GM19455 (cell line): ENCODE results near the gene OBP2A.

Source experiments
- ATAC-seq: cut with Tn5 transposase; IDR thresholded peaks from one replicate; pipeline ENCODE4 v1.9.1; 2021; ENCODE audit not compliant: unreplicated experiment

OBP2A gene

DNA sequence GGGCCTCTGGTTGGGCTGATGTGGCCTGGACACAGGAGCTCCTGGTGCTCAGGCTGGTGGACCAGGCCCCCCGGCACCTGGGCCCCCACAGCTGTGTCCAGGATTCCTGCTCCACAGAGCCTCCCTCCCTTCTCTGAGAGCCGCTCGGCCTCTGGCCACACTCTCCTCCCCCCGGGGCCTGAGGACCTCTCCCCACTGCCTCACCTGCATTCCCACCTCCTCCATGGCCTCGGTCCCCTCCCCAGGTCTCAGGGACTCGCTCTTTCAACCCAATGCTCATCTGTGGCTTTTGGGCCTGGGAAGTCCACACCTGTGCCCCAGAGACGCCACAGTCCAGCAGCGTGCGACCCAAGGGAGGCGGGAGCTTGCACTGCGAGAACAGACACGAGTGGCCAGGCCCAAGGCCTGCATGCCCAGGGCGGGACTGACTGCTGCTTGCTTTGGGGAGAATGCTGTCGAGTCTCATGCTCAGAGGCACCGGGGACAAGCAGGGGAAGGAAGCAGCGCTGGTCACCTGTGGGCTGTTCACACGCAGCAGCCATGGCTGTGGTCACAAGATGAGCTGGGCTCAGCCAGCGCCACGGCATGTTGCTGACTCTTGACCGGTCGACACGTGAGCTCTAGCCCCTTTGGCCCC lies 30.2 kb downstream of the OBP2A start:
- no peak for ATAC-seq

DNA sequence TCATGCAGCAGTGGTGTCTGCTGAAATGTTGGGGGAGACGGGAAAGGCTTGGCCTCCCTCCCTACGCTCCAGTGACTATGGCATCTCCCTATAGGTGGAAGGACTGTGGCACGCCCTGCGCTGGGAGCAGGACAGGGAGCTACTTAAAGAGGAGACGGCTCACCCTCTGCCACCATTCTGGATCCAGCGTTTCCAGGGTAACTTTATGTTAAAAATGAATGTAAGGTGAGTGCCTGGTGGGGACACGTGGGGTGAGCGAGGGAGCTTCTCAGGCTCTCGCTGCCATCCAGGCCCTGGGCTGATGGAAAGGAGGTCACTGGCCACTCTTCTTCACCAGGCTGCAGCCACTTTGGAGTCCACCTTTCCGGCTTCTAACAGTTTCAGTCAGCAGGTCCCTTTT lies 31.3 kb downstream of the OBP2A start:
- no peak for ATAC-seq

DNA sequence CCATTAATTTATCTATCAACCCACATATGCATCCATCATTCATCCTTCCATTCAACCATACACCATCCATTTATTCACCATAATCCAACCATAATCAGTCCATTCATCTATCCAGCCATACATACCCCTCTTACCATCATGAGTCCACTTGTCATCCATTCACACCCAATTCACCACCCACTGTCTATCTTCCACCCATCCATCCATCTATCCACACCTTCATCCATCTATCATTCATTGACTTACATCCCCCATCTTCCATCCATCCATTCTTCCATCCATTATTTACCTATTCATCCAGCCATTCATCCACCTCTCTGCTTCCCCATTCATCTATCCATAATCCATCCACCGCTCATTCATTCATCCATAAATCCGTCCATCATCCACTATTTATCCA lies 33.4 kb downstream of the OBP2A start:
- ATAC-seq, result no peak

DNA sequence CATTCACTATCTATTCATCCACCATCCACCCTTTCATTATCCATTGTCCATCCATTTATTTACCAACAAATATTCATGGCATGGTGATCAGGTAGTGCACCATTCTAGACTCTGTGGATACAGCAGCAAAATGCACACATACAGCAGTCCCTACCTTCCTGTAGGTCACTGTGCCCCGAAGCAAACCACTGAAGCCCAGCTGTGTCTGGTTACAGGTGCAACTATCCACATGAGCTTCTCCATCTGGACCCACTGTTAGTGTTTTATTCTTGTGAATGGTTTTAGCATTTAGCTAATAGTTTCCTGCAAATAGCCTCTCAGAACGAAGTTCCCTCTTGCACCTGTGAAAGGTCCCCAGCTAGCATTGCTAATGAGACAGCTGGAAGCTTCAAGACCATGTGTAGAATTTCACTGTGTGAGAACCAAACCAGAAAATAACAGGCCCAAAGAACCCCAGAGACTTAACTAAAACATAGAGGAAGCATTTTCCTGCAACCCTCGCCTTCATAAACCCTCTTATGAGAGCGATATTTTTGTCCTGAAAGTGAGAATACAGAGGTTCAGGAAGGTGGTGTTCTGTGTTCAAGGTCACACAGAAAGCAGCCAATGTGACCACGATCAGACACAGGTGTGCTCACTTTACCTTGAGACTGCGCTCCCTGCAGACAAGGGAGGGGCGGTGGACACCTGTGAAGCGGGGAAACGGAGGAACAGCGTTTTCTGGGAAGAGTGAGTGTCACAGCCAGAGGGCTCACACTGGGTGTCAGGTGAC lies 34.1 kb downstream of the OBP2A start:
- ATAC-seq, result no peak

DNA sequence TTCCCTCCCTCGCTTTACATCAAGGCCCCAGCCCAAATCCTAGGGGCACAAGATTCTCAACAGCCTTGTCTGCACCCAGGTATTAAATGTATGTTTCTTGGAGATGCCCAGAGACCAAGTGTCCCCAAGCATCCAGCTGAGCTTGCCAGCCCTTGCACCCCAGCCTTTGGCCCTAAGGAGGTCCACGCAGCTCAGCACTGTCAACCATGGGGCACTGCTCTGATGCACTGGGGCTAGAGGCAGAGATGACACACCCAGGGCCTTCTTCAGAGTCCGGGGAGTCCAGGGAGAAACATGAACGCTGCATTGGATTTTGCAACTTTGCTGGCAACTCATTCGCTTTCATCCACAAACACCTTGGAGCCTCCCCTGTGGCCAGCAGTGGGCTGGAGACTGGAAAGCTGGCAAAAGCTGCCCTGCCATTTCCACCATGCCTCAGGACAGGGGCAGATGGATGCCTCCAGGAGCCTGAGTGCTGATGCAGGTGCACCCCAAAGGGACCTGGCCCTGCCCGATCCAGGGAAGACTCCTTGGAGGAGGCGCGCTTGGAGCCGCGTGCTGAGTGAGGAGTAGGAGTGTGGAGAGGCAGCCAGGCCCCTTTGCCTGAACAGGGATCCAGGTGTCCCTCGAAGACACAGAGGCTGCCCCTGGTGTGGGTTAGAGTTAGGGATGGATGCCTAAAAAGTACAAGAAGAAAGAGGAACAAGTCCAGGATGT lies 34.9 kb downstream of the OBP2A start:
- ATAC-seq, result no peak

DNA sequence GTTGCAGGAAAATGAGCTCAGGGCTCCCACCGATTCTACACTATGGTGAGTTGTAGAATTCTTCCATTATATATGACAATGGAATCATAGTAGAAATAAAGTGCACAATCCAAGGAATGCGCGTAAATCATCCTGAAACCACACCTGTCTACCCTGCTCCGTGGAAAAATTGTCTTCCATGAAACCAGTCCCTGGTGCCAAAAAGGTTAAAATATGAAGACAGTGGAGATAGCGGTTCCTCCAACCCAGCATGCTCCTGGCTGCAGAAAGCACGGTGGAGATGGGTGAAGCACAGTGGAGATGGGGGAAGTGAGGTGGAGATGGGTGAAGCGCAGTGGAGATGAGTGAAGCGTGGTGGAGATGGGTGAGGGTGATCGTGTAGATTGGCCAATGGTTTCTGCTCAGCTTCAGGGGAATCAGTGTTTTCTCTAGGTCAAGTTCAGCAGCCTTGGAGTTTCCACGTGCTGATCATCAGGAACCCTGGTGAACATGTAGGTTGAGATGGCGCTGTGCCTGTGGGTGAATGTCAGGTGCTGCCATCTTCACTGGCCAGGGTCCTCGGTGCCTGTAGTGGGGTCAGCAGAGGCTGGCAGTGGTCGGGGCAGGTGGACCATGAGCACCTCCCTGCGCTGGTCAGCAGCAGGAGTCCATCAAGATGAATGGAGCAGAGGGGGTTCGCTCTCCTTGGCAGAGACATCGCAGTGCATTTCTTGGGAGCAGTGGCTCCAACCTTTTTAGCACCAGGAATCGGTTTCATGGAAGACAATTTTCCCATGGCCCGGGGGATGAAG lies 35.9 kb downstream of the OBP2A start:
- ATAC-seq, result no peak

DNA sequence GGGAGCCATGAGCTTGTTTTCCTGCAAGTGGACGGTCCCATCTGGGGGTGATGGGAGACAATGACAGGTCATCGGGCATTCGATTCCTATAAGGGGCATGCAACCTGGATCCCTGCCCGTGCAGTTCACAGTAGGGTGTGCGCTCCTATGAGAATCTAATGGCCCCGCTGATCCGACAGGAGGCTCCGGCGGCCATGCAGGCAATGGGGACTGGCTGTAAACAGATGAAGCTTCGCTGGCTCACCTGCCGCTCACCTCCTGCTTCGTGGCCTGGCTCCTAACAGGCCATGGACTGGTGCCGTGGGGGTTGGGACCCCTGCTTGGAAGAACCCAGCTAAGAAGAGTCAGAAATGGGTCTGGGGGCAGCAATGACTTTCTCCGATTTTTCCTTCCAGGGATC lies 36.6 kb downstream of the OBP2A start:
- ATAC-seq, result no peak

DNA sequence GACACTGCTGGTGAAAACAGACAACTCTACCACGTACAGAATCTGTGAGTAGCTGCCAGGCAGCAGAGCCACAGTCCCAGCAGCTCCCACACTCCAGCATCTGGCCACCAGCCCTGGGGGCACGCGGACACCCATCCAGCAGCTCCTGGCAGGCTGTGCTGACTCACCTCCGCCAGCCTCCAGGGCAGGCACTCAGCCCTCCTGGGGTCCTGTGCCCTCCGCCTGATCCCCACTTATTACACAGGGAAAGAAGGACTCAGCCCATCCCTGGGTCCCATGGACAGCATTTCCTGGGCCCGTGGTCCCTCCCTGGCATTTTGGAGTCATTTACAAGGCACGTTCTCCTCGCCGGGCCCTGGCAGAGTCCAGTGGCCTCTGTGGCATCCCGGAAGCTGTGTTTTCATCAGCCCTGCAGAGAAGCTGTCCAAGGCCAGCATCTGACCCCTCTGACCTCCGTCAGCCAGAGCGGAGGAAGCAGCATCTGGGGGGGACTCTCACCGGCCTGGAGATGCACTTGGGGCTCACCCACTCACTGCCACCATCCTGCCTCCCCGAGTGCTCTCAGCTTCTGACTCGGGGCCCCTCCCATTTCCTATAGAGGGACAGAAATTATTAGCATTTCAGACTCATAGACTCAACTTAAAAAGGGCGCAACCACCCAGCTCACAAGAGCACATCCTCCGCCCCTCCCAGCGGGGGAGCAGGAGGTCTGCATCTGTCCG lies 37.2 kb downstream of the OBP2A start:
- no peak for ATAC-seq

DNA sequence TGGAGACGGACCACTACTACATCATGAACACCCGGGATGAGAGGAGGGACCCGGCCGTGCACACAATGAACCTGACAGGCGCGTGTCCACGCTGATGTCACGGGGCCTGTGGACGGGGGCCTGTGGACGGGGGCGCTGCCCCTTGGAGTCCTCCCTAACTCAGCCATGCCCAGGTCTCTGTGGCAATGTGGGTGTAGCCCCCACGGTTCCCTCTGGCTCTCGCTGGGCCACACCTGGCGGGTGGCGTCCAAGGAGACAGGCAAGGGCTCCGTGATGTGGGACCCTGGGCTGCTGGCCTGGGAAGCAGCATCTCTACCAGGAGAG lies 37.7 kb downstream of the OBP2A start:
- no peak for ATAC-seq

DNA sequence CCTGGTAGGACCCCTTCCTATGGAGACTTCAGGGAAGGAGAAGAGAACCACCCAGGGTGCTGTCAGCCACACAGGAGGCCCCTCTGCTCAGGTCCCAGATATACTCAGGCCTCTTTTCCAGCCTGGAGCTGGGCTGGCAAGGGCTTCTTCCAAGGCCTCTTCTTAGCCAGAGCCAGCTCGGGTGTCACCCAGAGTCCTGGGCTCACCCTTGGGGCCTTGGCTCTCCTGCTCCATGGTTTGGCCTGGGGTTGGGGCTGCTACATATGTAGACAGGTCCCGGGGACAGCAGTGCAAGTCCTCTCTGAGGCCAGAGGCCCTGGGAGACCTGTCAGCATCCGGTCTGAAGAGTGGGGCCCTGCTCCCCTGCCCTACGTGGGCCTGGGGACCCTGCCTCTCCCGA lies 38.4 kb downstream of the OBP2A start:
- ATAC-seq, result no peak

DNA sequence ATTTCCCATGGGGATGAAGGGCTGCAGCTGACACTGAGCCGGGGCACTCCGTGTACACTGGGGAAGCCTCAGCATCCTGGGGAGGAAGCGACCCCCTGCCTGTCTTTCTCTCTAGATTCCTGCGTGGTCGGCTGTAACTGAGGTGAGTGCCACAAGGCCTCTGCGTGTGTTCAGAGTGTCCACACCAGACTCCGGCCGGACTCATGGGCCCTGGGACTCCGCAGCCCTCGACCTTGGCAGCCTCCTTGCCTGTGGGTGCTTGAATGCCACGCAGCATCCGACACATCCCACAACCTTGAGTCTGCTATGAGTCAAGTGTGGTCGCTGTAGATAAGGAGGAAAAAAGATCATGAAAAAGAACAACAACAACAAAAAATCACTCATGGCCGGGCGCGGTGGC lies 39.0 kb downstream of the OBP2A start:
- ATAC-seq, result no peak

DNA sequence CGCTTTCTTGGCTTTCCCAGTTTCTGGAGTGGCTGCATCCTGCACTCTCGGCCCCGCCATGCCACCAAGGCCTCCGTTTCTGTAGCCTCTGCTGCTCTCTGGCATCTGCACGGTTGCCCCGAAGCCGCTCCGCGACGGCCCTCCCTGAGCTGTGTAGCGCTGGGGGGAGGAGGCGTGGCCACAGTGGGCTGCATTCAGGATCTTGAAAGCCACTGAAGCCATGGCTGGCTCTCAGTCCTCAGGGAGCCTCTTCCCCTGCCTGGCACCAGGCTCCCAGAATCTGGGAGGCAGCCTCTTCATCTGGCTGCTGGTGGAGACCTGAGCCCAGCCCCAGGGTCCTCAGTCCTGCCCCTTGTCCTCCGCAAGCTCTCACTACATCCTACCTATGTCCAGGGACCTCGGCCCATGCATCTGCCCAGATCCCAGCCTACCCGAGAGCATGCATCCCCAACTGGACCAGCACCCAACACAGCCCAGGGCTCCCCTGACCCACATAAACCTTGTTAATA lies 40.7 kb downstream of the OBP2A start:
- ATAC-seq, result no peak

DNA sequence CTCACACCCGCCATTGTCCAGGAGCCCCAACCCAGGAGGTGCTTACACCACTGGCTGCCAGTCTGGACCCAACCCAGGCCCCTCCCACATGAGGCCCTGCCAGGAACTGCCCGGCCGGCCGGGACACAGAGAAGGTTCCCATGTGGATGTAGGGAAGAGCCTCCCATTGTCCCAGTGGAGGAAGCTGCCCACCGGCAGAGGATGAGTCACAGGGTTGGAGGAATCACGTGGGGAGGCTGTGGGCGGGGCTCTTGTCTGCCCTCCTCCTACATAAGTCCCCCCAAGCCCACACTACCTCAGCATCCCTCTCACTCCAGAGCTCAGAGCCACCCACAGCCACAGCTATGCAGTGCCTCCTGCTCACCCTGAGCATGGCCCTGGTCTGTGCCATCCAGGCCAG lies 41.7 kb downstream of the OBP2A start:
- ATAC-seq, result no peak

DNA sequence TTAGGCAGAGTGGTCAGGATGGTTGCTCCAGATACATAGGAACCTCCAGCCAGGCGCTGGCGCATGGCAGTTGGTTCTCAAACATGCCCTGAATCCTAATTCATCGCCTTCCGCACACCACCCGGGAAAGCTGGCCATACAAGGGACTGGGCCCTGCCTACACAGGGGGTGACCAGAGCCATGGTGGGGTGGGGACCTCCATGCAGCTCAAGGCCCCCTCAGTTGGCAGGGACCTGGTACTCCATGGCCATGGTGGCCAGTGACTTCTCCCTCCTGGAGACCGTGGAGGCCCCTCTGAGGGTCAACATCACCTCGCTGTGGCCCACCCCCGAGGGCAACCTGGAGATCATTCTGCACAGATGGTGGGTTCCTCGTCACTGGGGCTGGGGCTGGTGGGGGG lies 42.4 kb downstream of the OBP2A start:
- ATAC-seq, result no peak

DNA sequence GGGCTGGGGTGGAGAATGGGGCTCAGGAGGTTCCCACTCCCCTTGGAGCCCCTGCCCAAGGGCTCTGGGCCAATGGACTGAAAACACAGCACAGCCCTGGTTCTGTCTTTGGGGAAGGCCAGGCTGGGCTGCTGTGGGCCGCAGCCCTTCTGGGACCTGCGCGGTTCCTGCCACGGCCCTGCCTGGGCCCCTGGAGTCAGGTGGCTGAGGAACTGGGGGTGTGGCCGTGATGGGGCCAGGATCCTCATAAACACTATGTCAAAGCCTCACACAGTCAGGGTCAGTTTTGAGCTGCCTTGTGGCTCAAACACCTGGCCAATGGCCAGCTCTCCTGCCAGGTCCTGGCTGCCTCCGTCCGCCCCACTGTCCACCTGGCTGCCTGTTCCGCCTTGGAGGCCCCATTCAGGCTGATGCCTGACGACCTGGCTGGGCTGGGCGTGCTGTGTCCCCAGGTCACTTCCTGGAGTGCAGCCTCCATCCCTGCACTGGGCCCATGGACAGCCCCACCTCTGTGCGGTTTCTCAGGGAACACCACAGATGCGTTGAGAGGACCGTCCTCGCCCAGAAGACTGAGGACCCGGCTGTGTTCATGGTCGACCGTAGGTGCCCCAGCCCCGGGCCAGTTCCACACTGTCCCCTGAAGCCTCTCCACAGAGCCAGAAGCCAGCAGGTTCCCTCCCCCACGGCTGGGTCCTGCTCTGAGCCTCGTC lies 43.1 kb downstream of the OBP2A start:
- ATAC-seq, result no peak

DNA sequence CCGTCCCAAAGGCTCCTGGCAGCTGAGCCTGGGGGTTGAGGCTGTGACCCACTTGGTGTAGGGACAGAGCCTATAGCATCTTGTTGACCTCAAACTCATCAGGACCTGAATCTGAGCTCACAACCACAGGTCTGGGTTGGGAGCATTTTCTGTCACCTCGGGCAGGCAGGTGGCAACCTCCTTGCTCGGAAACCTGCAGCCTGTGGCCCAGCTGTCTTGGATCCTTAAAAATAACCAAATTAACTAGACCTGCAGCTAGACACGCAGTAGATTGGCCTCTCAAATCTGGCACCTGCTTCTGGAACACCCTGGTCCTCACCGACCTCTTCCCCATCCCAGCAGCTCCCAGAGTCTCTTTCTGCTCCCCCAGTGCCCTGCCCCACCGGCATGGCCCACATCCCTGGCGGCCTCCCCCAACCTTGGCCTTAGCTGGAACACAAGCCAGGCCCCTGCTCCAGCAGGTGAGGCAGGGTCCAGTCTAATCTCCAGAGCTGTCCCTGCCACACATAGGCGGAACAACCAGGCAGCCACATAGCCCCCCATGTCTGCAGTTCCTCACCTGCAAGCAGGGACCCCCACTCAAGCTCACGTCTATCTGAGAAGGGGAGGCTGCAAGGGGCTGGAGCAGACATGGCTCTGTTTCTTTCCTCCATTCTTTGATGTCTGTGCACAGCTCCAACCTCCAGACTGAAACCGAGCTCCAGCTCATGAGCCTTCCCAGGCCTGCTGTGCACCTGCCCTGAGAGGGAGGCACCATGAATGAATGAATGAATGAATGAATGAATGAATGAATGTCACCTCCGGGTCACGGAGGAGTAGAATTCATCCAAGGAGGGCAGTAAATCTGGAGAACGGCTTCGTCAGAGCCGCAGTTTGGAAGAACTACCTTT lies 43.9 kb downstream of the OBP2A start:
- no peak for ATAC-seq

DNA sequence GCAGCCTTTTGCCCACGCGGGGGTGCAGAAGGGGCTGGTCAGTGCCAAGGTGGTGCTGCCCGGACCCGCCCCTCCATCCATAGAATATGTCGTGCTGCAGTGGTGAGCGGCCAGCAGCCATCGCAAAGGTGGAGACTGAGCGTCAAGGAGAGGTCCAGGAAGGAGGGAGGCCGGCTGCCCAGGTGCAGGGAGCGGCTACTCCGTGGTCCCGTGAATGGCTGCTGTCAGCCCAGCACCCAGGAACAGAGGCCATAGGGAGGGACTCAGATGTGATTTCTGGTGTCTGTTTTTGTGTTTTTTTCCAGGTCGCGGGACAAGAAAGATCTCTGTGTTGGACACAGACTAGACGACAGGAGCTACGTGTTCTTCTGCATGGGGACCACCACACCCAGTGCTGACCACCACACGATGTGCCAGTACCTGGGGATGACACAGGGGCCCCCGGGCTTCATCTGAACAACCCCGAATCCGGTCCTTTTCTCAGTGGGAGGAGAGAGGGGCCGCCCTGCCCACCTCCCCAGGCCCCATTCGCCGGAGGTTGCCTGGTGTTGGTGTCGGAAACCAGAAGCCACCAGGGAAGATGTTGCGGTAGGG lies 44.7 kb downstream of the OBP2A start:
- ATAC-seq, result no peak

DNA sequence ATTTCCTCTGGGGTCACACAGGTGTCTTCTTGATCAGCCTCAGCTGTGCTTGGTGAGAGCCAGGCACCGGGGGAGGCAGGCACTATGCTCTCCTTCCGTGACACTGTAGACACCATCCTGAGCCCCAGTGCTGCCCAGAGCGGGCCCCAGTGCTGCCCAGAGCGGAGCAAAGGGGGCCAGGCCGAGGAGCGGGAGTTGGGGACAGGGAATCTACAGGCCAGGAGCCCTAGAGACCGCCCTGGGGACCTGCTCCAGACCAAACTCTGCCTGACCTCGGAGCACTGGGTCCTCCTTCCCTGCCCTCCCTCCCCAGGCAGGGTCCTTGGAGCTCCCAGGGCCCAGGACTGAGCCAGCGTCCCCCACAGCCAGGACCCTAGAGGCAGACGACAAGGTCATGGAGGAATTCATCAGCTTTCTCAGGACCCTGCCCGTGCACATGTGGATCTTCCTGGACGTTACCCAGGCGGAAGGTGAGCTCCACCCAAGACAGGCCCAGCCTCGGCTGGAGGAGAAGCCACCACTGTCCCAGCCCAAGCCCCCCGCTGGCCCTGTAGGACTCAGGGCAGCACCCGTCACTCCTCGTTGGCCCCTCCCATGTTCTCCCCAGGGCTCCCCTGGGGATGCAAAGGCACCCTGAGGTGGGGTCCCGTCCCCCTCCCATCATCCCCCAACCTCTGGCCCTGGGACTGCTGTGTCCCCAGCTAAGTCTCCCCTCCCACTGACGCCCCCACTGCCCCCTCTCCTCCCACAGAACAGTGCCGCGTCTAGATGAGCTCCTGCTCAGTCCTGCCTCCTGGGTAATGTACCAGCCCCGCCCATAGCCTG lies 45.8 kb downstream of the OBP2A start:
- ATAC-seq, result no peak
